ENCODE data around the gene COG7. TPM values are rescaled to one million over a fixed set of nuclear protein-coding genes. Genes with fewer than 3 reads are reported as not detected.

Gene COG7
- total and polyA plus RNA-seq, 7 donors, result 6.7 to 14.7 (median 9.4) TPM

DNA sequence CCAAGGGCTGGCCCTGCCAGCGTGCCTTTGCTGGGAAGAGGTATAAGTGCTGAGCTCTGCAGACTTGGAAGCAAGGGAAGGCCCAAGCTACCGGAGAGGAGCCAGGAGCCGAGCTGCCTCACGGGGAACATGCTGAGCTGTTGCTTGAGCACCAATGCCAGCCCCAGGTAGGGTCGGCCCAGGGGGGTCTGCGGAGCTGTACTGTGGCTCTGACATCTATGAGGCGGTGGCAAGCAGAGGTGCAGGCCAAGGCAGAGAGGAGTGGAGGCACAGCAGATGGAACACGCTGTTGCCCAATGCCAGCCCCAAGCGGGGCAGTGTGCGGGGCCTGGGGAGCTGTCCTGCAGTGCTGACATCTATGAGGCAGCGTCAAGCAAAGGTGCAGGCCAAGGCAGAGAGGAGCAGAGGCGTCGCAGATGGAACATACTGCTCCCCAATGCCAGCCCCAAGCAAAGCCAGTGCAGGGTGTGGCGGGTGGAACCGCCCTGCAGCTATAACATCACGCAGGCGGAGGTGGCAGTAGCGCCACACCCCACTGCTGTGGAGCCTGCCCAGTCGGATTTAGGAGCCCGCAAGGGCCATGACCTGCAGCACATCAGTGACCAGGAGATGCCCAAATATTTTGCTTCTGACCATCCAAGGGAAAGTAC lies 47.3 kb upstream of the COG7 start:
- no peak for ATAC-seq
- Histone ChIP-seq H3K9me3 (no peaks in the 10 kb centered on the region), H3K27ac (no peak overlapping the region), H3K27me3 (ENCODE audit: insufficient read depth in 3 of 3, low read length in 2 of 3) (no peaks in the 10 kb centered on the region), H3K36me3 (ENCODE audit: insufficient read depth in 1 of 2, low read depth in 1 of 2) (peaks cover 0 to 14% of the 10 kb centered on the region in 2 donors), H3K4me1 (peaks cover 38% of the 10 kb centered on the region), H3K4me3 (no peak overlapping the region)
- TF ChIP-seq, protein P1, sequence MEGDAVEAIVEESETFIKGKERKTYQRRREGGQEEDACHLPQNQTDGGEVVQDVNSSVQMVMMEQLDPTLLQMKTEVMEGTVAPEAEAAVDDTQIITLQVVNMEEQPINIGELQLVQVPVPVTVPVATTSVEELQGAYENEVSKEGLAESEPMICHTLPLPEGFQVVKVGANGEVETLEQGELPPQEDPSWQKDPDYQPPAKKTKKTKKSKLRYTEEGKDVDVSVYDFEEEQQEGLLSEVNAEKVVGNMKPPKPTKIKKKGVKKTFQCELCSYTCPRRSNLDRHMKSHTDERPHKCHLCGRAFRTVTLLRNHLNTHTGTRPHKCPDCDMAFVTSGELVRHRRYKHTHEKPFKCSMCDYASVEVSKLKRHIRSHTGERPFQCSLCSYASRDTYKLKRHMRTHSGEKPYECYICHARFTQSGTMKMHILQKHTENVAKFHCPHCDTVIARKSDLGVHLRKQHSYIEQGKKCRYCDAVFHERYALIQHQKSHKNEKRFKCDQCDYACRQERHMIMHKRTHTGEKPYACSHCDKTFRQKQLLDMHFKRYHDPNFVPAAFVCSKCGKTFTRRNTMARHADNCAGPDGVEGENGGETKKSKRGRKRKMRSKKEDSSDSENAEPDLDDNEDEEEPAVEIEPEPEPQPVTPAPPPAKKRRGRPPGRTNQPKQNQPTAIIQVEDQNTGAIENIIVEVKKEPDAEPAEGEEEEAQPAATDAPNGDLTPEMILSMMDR (IDR thresholded peaks at IDR 0.05), result no peak
- no peak for DNase-seq
- 95 to 97% (median 96%) methylated on average over 20 of the region's 20 CpGs for WGBS, 3 donors
- intact Hi-C loops (cut with DNase I), result no loop called here

DNA sequence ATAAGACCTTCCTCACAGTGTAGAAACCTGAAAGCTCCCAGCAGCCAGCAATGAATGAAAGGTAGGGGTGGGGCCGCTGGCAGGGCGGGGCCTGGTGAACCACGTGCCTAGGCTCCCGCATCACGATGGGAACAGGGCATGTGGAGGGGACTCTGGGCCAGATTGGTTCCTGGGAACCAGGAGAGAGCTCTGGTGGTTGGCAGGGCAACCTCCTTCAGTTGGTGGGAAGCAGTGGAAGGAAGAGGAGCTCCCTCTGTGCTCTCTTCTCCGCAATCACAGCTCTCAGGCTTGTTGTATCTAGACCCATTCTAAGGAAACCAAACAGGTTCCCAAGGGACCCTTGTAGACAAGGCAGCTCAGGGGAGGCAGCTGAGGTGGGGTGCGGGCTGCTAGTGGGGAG lies 46.8 kb upstream of the COG7 start:
- H3K9me3 ChIP-seq, result no peaks in the 10 kb centered on the region
- no peak overlapping the region for H3K4me3 ChIP-seq
- no peak overlapping the region for H3K27ac ChIP-seq
- no peak for DNase-seq
- H3K4me1 ChIP-seq, result peaks cover 33% of the 10 kb centered on the region
- no peak for ATAC-seq
- TF ChIP-seq, protein P1 (IDR thresholded peaks at IDR 0.05), result no peak
- no peaks in the 10 kb centered on the region for H3K27me3 ChIP-seq (ENCODE audit: insufficient read depth in 3 of 3, low read length in 2 of 3)
- intact Hi-C loops (cut with DNase I), result no loop called here
- H3K36me3 ChIP-seq (ENCODE audit: insufficient read depth in 1 of 2, low read depth in 1 of 2), result peaks cover 0 to 19% of the 10 kb centered on the region in 2 donors
- 85 to 93% (median 87%) methylated on average over 7 of the region's 7 CpGs for WGBS, 3 donors

DNA sequence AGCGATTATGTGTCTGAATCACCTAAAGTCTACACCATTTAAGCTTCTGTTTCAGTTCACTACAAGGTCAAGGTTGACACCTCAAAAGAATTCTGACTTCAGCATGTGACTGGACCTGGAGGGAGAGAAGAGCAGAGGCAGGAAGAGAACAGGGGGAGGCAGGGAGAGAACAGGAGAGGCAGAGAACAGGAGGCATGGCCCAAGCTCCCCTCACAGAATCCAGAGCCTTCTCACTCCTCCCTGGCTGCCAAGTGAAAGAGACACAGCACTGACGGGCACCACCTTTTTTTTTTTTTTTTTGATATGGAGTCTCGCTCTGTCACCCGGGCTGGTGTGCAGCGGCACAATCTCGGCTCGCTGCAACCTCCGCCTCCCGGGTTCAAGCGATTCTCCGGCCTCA lies 45.9 kb upstream of the COG7 start:
- ATAC-seq (peak in 1 of 4 donors; percentile 18), DNase-seq (no peak)
- Histone ChIP-seq H3K4me3 (no peak overlapping the region), H3K9me3 (no peaks in the 10 kb centered on the region), H3K36me3 (ENCODE audit: insufficient read depth in 1 of 2, low read depth in 1 of 2) (peaks cover 0 to 28% of the 10 kb centered on the region in 2 donors), H3K27me3 (ENCODE audit: insufficient read depth in 3 of 3, low read length in 2 of 3) (no peaks in the 10 kb centered on the region), H3K4me1 (peaks cover 26% of the 10 kb centered on the region), H3K27ac (no peak overlapping the region)
- TF ChIP-seq, protein P1 (IDR thresholded peaks at IDR 0.05), result no peak
- WGBS, 3 donors, result 86 to 91% (median 87%) methylated on average over 11 of the region's 11 CpGs
- intact Hi-C loops (cut with DNase I), result no loop called here

- intact Hi-C loops (cut with DNase I), result no loop called here
- TF ChIP-seq, protein P1 (IDR thresholded peaks at IDR 0.05), result no peak
- DNase-seq (no peak), ATAC-seq (no peak)
- peaks cover 18% of the 10 kb centered on the region for H3K4me1 ChIP-seq
- H3K27me3 ChIP-seq (ENCODE audit: insufficient read depth in 3 of 3, low read length in 2 of 3), result no peaks in the 10 kb centered on the region
- H3K9me3 ChIP-seq, result no peaks in the 10 kb centered on the region
- H3K4me3 ChIP-seq, result no peak overlapping the region
- WGBS, 3 donors, result 88 to 90% (median 88%) methylated on average over 6 of the region's 6 CpGs
- peaks cover 0 to 42% of the 10 kb centered on the region in 2 donors for H3K36me3 ChIP-seq (ENCODE audit: insufficient read depth in 1 of 2, low read depth in 1 of 2)
- H3K27ac ChIP-seq, result peak overlapping the region; percentile 30
Measured at GRCh38 chr16:23497543-23497868, 44.5 kb upstream of the COG7 start.

All from psoas muscle (tissue), 8 donors.